Right lobe of liver (tissue), 4 donors: ENCODE measurements around the gene FNDC8.

ENCODE experiments used
- CTCF ChIP-seq, 4 donors: fragments of 200-600 bp in 3 of 4; fragments of 450-650 bp in 1 of 4; IDR thresholded peaks; one replicate each; pipeline versions ENCODE4 v1.5.1 to v1.8.0; 2016 to 2022; ENCODE audit warnings: antibody characterized with exemption in 4 of 4, mild to moderate bottlenecking in 2 of 4
- POLR2A ChIP-seq: fragments of 450-650 bp; IDR thresholded peaks from one replicate; pipeline ENCODE4 v1.6.1; 2017; ENCODE audit warnings: antibody characterized with exemption, mild to moderate bottlenecking
- donor health status: DM: no; HTN: no; CAD: no.
- donor health status: DM: no; HTN: no; CAD: no.
- donor health status: DM: no; HTN: yes; CAD: no.

- TF ChIP-seq CTCF (IDR thresholded peaks at IDR 0.05) (no peak), POLR2A (no peak)
These were observed 13.9 kb downstream of the FNDC8 start for GRCh38 chr17:35135322-35135721.
